Neural crest cell (in vitro differentiated cells): ENCODE results near the gene STARD3NL. TPM values are rescaled to one million over a fixed set of nuclear protein-coding genes. Genes with fewer than 3 reads are reported as not detected.
"Not testable (repeated sequence)": the region's sequence is repeated elsewhere in the genome, so short reads cannot be mapped to it uniquely, and the experiment has no call there.

ENCODE experiments used
- DNase-seq: peaks from one replicate; pipeline ENCODE4 v3.0.0; 2021; ENCODE audit warnings: low read depth, mixed read lengths, low spot score
- H3K27ac Mint-ChIP-seq: one replicate; pipeline ENCODE4 v1.8.0; 2021; ENCODE audit warnings: mild to moderate bottlenecking, mixed read lengths; ENCODE audit not compliant: unreplicated experiment
- H3K27me3 Mint-ChIP-seq: 2 replicates; pipeline ENCODE4 v1.8.0; 2021; ENCODE audit warnings: low read depth, mild to moderate bottlenecking, mixed read lengths
- H3K36me3 Mint-ChIP-seq: 2 replicates; pipeline ENCODE4 v1.8.0; 2021; ENCODE audit warnings: low read depth, mild to moderate bottlenecking, mixed read lengths
- H3K4me1 Mint-ChIP-seq: 2 replicates; pipeline ENCODE4 v1.8.0; 2021; ENCODE audit warnings: mixed read lengths
- H3K4me3 Mint-ChIP-seq: one replicate; pipeline ENCODE4 v1.8.0; 2021; ENCODE audit warnings: mild to moderate bottlenecking, mixed read lengths
- H3K9me3 Mint-ChIP-seq: 2 replicates; pipeline ENCODE4 v1.8.0; 2021; ENCODE audit warnings: mixed read lengths
- total RNA-seq: library from RNA; stranded (reverse); gene quantifications from 2 replicates; pipeline ENCODE4 v1.2.1, GENCODE V29; 2021
- TF ChIP-seq, protein P1 (sequence below): fragments of 200-600 bp; sonication (generic); conservative IDR thresholded peaks from 2 replicates; pipeline ENCODE4 v1.5.0; 2021; ENCODE audit warnings: antibody characterized with exemption, mild to moderate bottlenecking

The STARD3NL gene
- total RNA-seq, 1 donor from 2014 or later = 62.4 TPM

DNA sequence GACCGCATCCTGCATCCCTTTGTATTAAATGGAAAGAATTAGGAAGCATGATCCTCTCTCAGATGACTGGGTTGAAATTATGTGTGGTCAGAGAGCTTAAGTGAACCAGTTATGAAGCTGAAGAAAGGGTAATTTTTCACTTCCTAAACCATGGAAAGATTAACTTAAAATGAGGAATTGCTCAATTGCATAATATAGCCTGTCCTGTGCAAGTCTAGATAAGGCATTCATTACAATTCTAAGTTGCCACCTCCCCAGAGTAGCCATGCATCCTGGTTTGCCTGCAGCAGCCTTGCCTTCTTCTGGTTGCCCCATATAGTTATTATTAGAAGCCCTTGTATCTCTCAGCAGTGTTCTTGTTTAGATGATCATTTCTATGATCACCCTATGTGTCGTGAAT is 45.3 kb downstream of the STARD3NL start:
- Mint-ChIP-seq H3K27ac (no peak overlapping the region), H3K4me3 (no peak overlapping the region), H3K27me3 (no peaks in the 10 kb centered on the region), H3K4me1 (no peaks in the 10 kb centered on the region), H3K9me3 (no peaks in the 10 kb centered on the region), H3K36me3 (peaks cover 21% of the 10 kb centered on the region)
- TF ChIP-seq, protein P1, sequence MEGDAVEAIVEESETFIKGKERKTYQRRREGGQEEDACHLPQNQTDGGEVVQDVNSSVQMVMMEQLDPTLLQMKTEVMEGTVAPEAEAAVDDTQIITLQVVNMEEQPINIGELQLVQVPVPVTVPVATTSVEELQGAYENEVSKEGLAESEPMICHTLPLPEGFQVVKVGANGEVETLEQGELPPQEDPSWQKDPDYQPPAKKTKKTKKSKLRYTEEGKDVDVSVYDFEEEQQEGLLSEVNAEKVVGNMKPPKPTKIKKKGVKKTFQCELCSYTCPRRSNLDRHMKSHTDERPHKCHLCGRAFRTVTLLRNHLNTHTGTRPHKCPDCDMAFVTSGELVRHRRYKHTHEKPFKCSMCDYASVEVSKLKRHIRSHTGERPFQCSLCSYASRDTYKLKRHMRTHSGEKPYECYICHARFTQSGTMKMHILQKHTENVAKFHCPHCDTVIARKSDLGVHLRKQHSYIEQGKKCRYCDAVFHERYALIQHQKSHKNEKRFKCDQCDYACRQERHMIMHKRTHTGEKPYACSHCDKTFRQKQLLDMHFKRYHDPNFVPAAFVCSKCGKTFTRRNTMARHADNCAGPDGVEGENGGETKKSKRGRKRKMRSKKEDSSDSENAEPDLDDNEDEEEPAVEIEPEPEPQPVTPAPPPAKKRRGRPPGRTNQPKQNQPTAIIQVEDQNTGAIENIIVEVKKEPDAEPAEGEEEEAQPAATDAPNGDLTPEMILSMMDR = no peak
- DNase-seq = no peak

DNA sequence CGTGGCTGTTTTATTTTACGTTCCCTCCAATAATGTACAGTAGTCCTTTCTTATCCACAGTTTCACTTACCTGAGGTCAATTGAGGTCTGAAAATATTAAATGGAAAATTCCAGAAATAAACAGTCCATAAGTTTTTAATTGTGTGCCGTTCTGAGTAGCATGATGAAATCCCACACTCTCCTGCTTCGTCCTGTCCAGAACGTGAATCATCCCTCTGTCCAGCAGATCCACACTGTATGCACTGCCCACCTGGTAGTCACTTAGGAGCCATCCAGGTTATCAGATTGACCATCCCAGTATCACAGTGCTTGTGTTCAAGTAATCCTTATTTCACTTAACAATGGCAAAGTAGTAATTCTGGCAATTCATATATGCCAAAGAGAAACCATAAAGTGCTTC is 46.3 kb downstream of the STARD3NL start:
- TF ChIP-seq, protein P1 = no peak
- H3K36me3 Mint-ChIP-seq = peaks cover 21% of the 10 kb centered on the region
- no peak overlapping the region for H3K27ac Mint-ChIP-seq
- no peak for DNase-seq
- no peaks in the 10 kb centered on the region for H3K27me3 Mint-ChIP-seq
- H3K9me3 Mint-ChIP-seq = no peaks in the 10 kb centered on the region
- H3K4me1 Mint-ChIP-seq = no peaks in the 10 kb centered on the region
- no peak overlapping the region for H3K4me3 Mint-ChIP-seq

DNA sequence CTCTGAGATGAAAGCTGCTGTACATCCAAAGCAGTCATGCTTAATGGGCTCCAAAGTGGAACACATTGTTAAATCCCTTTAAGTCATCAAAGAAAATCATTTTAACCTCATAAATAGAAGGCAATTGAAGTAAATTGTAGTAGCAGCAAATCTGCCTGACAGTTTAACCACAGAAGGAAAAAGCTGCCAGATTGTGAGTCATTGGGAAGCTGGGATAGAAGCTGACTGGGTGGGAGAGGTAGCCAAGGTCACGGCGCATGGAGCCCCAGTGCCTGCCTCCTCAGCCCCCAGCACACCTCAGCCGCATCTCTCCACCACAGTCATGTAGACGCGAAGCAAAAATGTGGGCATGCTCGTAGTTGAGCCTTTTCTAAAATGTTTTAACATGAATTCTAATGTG is 51.3 kb downstream of the STARD3NL start:
- H3K27ac Mint-ChIP-seq = no peak overlapping the region
- H3K9me3 Mint-ChIP-seq = no peaks in the 10 kb centered on the region
- no peak overlapping the region for H3K4me3 Mint-ChIP-seq
- no peaks in the 10 kb centered on the region for H3K4me1 Mint-ChIP-seq
- no peak for DNase-seq
- peaks cover 14% of the 10 kb centered on the region for H3K36me3 Mint-ChIP-seq
- H3K27me3 Mint-ChIP-seq = no peaks in the 10 kb centered on the region
- TF ChIP-seq, protein P1 = no peak

DNA sequence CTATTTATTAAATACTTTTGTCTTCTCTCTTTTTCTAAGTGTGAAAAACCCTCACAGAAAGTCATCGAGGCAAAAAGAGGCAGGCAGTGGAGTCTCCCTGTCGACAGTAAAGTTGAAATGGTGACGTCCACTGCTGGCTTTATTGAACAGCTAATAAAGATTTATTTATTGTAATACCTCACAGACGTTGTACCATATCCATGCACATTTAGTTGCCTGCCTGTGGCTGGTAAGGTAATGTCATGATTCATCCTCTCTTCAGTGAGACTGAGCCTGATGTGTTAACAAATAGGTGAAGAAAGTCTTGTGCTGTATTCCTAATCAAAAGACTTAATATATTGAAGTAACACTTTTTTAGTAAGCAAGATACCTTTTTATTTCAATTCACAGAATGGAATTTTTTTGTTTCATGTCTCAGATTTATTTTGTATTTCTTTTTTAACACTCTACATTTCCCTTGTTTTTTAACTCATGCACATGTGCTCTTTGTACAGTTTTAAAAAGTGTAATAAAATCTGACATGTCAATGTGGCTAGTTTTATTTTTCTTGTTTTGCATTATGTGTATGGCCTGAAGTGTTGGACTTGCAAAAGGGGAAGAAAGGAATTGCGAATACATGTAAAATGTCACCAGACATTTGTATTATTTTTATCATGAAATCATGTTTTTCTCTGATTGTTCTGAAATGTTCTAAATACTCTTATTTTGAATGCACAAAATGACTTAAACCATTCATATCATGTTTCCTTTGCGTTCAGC is 52.0 kb downstream of the STARD3NL start:
- no peak overlapping the region for H3K27ac Mint-ChIP-seq
- H3K9me3 Mint-ChIP-seq = no peaks in the 10 kb centered on the region
- no peak overlapping the region for H3K4me3 Mint-ChIP-seq
- peaks cover 11% of the 10 kb centered on the region for H3K36me3 Mint-ChIP-seq
- no peaks in the 10 kb centered on the region for H3K27me3 Mint-ChIP-seq
- H3K4me1 Mint-ChIP-seq = no peaks in the 10 kb centered on the region
- TF ChIP-seq, protein P1 = no peak
- DNase-seq = no peak

DNA sequence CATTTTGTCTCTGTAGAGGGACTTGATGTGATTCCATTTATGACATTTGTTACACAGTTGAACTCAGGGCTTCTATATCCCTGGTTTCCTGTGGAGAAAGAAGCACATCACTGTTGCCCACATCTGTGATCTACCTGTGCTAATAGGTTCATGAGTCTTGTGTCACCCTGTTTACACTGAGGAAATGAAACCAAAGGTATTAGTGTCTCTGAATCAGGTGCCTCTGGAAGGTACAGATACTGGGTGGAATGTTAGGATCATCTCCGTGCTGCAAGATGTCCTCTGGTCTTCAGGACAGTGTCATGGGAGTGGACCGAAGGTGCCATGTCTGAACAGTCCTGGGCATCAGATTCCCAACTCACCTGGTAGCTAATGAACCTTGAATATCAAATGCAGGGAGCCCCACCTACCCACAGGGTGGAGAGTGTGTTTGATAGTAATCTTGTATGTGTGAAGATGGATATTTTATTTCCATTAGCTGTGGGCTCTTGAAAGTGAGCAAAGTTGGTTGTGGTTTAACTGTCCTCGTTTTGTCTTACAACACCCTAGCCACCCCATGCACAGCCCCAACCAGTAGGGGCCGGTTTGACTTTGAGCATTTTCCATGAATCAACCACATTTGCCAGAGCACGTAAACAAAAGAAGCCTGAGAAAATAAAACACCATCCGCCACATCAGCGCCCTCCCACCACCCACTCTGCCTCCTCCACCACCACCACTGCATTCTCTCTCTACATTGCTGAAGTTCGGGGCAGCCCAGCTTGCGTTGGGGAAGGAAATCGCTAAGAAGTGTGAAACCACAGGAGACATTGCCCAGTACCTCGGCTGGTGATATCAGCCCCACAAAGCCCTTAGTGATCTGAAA is 54.7 kb downstream of the STARD3NL start:
- Mint-ChIP-seq H3K27ac (no peak overlapping the region), H3K9me3 (no peaks in the 10 kb centered on the region), H3K36me3 (peaks cover 9% of the 10 kb centered on the region), H3K4me1 (no peaks in the 10 kb centered on the region), H3K27me3 (no peaks in the 10 kb centered on the region), H3K4me3 (no peak overlapping the region)
- TF ChIP-seq, protein P1 = no peak
- no peak for DNase-seq

DNA sequence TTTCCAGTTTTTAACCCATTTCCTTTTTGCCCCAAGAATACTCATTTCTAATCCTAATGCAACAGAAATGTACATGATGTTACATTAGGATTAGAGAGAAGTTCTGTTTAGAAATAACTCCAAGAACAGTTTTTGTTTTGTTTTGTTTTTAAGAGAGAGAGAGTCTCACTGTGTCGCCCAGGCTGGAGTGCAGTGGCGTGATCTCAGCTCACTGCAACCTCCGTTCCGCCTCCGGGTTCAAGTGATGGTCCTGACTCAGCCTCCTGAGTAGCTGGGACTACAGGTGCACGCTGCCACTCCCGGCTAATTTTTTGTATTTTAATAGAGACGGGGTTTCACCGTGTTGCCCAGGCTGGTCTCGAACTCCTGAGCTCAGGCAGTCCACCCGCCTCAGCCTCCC is 56.7 kb downstream of the STARD3NL start:
- H3K27ac Mint-ChIP-seq, H3K4me3 Mint-ChIP-seq, DNase-seq, H3K27me3 Mint-ChIP-seq, H3K4me1 Mint-ChIP-seq, H3K36me3 Mint-ChIP-seq, H3K9me3 Mint-ChIP-seq: not testable (repeated sequence)
